MCF 10A (cell line): ENCODE data around the gene RALY. TPM values are rescaled to one million over a fixed set of nuclear protein-coding genes. Genes with fewer than 3 reads are reported as not detected.

Source experiments
- BruUV-seq: library from RNA; stranded (reverse); fragments of 400-500 nt; replicated peaks from 2 replicates; lab custom pipeline; 2021; lab: Mats Ljungman, UMichigan
- CTCF ChIA-PET: fragments of 300-600 bp; sonication (Branson Sonifier 250); formaldehyde crosslinking; extraction: SDS; loops from one replicate; lab custom pipeline; 2021; ENCODE audit warnings: antibody characterized with exemption, inconsistent platforms; lab: Yijun Ruan, JAX
- POLR2A ChIA-PET: fragments of 300-600, 350-650 bp; sonication (Branson Sonifier 250); formaldehyde crosslinking; extraction: SDS; loops from one replicate; lab custom pipeline; 2020; ENCODE audit warnings: antibody characterized with exemption, inconsistent platforms; lab: Yijun Ruan, JAX
- DNase-seq: peaks from one replicate; pipeline ENCODE4 v3.0.0-alpha.2; 2018; ENCODE audit not compliant: unreplicated experiment
- H3K27ac Mint-ChIP-seq: one replicate; pipeline ENCODE4 v1.8.0; 2022; ENCODE audit warnings: mild to moderate bottlenecking, low read depth, mixed read lengths; ENCODE audit not compliant: unreplicated experiment
- H3K27me3 Mint-ChIP-seq: one replicate; pipeline ENCODE4 v1.8.0; 2022; ENCODE audit warnings: mixed read lengths; ENCODE audit not compliant: insufficient read depth, unreplicated experiment
- H3K36me3 Mint-ChIP-seq: one replicate; pipeline ENCODE4 v1.8.0; 2022; ENCODE audit warnings: mild to moderate bottlenecking, moderate library complexity, mixed read lengths; ENCODE audit not compliant: insufficient read depth, unreplicated experiment
- H3K4me1 Mint-ChIP-seq: one replicate; pipeline ENCODE4 v1.8.0; 2022; ENCODE audit warnings: mixed read lengths; ENCODE audit not compliant: insufficient read depth, unreplicated experiment
- H3K4me3 Mint-ChIP-seq: one replicate; pipeline ENCODE4 v1.8.0; 2022; ENCODE audit warnings: mild to moderate bottlenecking, moderate library complexity, mixed read lengths; ENCODE audit not compliant: unreplicated experiment
- H3K9me3 Mint-ChIP-seq: one replicate; pipeline ENCODE4 v1.8.0; 2022; ENCODE audit warnings: mixed read lengths; ENCODE audit not compliant: unreplicated experiment
- CTCF ChIP-seq: fragments of 200-600 bp; IDR thresholded peaks from one replicate; pipeline ENCODE4 v1.8.0; 2022; ENCODE audit warnings: antibody characterized with exemption, mild to moderate bottlenecking; ENCODE audit not compliant: unreplicated experiment
- intact Hi-C: fragments of 100-400 bp; cut with micrococcal nuclease; formaldehyde crosslinking; loops from 2 replicates; pipeline ENCODE4 v1.14.1; 2022
- total RNA-seq: library from RNA; stranded (reverse); gene quantifications from 2 replicates; pipeline ENCODE4 v1.2.3, GENCODE V29; 2022

RALY gene
- total RNA-seq, 1 experiment from 2014 or later: 120 TPM

DNA sequence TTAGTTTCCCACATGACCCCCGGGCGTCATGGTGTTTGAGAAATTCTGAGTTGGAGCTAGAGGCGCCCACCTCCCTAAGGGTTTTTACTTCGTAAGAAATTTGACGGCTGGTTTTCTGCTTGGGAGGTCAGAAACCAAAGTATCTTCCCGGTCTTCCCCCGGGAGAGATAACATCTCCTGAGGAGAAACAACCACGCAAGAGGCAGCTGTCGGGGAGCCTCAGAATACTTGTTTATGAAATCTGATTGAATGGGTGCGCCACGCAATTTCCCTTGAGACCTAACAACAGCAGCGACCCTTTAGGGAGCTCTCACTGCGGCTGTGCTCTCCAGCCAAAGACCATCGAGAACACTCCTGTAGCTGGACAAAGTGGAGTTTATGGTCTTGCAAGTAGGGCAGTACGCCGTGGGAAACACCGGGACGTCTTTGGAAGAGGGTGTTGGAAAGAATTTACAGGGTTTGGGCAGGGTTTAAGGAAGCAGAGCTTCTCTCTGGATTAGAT is 118.9 kb downstream of the RALY start:
- no peak for TF ChIP-seq CTCF
- no peak for DNase-seq
- intact Hi-C loops: no loop called here
- peak overlapping the region; percentile 98 for H3K27ac Mint-ChIP-seq
- H3K9me3 Mint-ChIP-seq: no peaks in the 10 kb centered on the region
- BruUV-seq: TSS peak; percentile 94
- ChIA-PET CTCF (interaction anchor here (0.5 to 1.6 kb wide), 14 partner anchors 16 to 1444 kb away, joined by 3 to 9 read pairs (median 3); no protein-coding TSS in a partner anchor), POLR2A (interaction anchor here (0.5 to 3.8 kb wide), 69 partner anchors 9 to 1907 kb away, joined by 3 to 57 read pairs (median 4); partner anchors contain the start of genes ACTL10, AHCY, C20orf144 and CBFA2T2)
- peak overlapping the region; percentile 91 for H3K4me3 Mint-ChIP-seq
- peaks cover 27% of the 10 kb centered on the region for H3K4me1 Mint-ChIP-seq
- no peaks in the 10 kb centered on the region for H3K27me3 Mint-ChIP-seq
- peaks cover 29% of the 10 kb centered on the region for H3K36me3 Mint-ChIP-seq

GRCh38 chr20:34114809-34115208 is 121.1 kb downstream of the RALY start:
- TF ChIP-seq CTCF: no peak
- no peak for DNase-seq
- H3K4me1 Mint-ChIP-seq: peaks cover 17% of the 10 kb centered on the region
- no peak overlapping the region for H3K4me3 Mint-ChIP-seq
- intact Hi-C loops: no loop called here
- peaks cover 12% of the 10 kb centered on the region for H3K27me3 Mint-ChIP-seq
- H3K27ac Mint-ChIP-seq: no peak overlapping the region
- BruUV-seq: no TSS peak
- H3K36me3 Mint-ChIP-seq: peaks cover 10% of the 10 kb centered on the region
- CTCF ChIA-PET: interaction anchor here (0.6 to 1.5 kb wide), 4 partner anchors 12 to 384 kb away, joined by 3 to 10 read pairs (median 4); no protein-coding TSS in a partner anchor
- POLR2A ChIA-PET: interaction anchor here (1.7 to 3.8 kb wide), 2 partner anchors 23 to 122 kb away, joined by 3 to 47 read pairs; partner anchors contain the start of gene RALY
- H3K9me3 Mint-ChIP-seq: no peaks in the 10 kb centered on the region

GRCh38 chr20:34115232-34115631 is 121.5 kb downstream of the RALY start:
- H3K27ac Mint-ChIP-seq: no peak overlapping the region
- H3K4me1 Mint-ChIP-seq: peaks cover 14% of the 10 kb centered on the region
- no peaks in the 10 kb centered on the region for H3K9me3 Mint-ChIP-seq
- no peak overlapping the region for H3K4me3 Mint-ChIP-seq
- no peak for TF ChIP-seq CTCF
- no TSS peak for BruUV-seq
- H3K27me3 Mint-ChIP-seq: peaks cover 13% of the 10 kb centered on the region
- intact Hi-C loops: no loop called here
- ChIA-PET POLR2A (interaction anchor here (0.6 to 1.7 kb wide), 4 partner anchors 9 to 202 kb away, joined by 3 read pairs; partner anchors contain the start of gene RALY), CTCF (interaction anchor here (0.6 to 1.5 kb wide), 5 partner anchors 12 to 384 kb away, joined by 3 to 10 read pairs (median 3); no protein-coding TSS in a partner anchor)
- peaks cover 6% of the 10 kb centered on the region for H3K36me3 Mint-ChIP-seq
- no peak for DNase-seq

GRCh38 chr20:34120213-34120612 is 126.5 kb downstream of the RALY start:
- intact Hi-C loops: no loop called here
- no peak overlapping the region for H3K4me3 Mint-ChIP-seq
- no TSS peak for BruUV-seq

More at GRCh38 chr20:34120213-34120612, 126.5 kb downstream of the RALY start:
- no peak for TF ChIP-seq CTCF
- DNase-seq: no peak
- no peaks in the 10 kb centered on the region for H3K4me1 Mint-ChIP-seq
- POLR2A ChIA-PET: interaction anchor here (1.2 to 3.5 kb wide), 2 partner anchors 8 to 630 kb away, joined by 3 to 22 read pairs; partner anchors contain the start of genes CBFA2T2 and EIF2S2
- H3K9me3 Mint-ChIP-seq: no peaks in the 10 kb centered on the region
- peaks cover 13% of the 10 kb centered on the region for H3K27me3 Mint-ChIP-seq
- H3K36me3 Mint-ChIP-seq: no peaks in the 10 kb centered on the region
- no peak overlapping the region for H3K27ac Mint-ChIP-seq
- CTCF ChIA-PET: interaction anchor here (0.6 to 3.1 kb wide), 5 partner anchors 9 to 453 kb away, joined by 3 to 16 read pairs (median 3); no protein-coding TSS in a partner anchor
